Endodermal cell (in vitro differentiated cells): ENCODE data around the gene DTX1. TPM values are rescaled to one million over a fixed set of nuclear protein-coding genes. Genes with fewer than 3 reads are reported as not detected.

Experiments
- DNase-seq: peaks from one replicate; pipeline ENCODE4 v3.0.0-alpha.2; 2017
- H3K27ac ChIP-seq: 2 replicates; pipeline ENCODE4 v1.5.1; 2013; ENCODE audit warnings: mild to moderate bottlenecking, low read depth, low read length, moderate library complexity
- H3K27me3 ChIP-seq: 2 replicates; pipeline ENCODE4 v1.6.1; 2013; ENCODE audit warnings: mild to moderate bottlenecking, low read length, moderate library complexity; ENCODE audit not compliant: insufficient read depth, control insufficient read depth, poor library complexity, severe bottlenecking
- H3K36me3 ChIP-seq: 2 replicates; pipeline ENCODE4 v1.7.0; 2013; ENCODE audit warnings: mild to moderate bottlenecking, low read length, moderate library complexity; ENCODE audit not compliant: control insufficient read depth, insufficient read depth
- H3K4me1 ChIP-seq: one replicate; pipeline ENCODE4 v1.7.0; 2013; ENCODE audit warnings: low read length; ENCODE audit not compliant: control insufficient read depth, insufficient read depth
- H3K4me3 ChIP-seq: 2 replicates; pipeline ENCODE4 v1.5.1; 2013; ENCODE audit warnings: mild to moderate bottlenecking, low read length, moderate library complexity
- H3K9ac ChIP-seq: 2 replicates; pipeline ENCODE4 v1.6.1; 2013; ENCODE audit warnings: mild to moderate bottlenecking, low read length, moderate library complexity; ENCODE audit not compliant: poor library complexity, severe bottlenecking; ENCODE audit errors: extremely low read depth
- H3K9me3 ChIP-seq: 2 replicates; pipeline ENCODE4 v1.6.1; 2013; ENCODE audit warnings: mild to moderate bottlenecking, low read length, moderate library complexity; ENCODE audit not compliant: control insufficient read depth
- H3K27ac Mint-ChIP-seq: 2 replicates; pipeline ENCODE4 v1.8.0; 2020; ENCODE audit warnings: mixed read lengths
- H3K27me3 Mint-ChIP-seq: 2 replicates; pipeline ENCODE4 v1.8.0; 2021; ENCODE audit warnings: mild to moderate bottlenecking, mixed read lengths; ENCODE audit not compliant: insufficient read depth
- H3K36me3 Mint-ChIP-seq: 2 replicates; pipeline ENCODE4 v1.8.0; 2020; ENCODE audit warnings: low read depth, mixed read lengths
- H3K4me1 Mint-ChIP-seq: 2 replicates; pipeline ENCODE4 v1.8.0; 2020; ENCODE audit warnings: mixed read lengths
- H3K4me3 Mint-ChIP-seq: 2 replicates; pipeline ENCODE4 v1.8.0; 2020; ENCODE audit warnings: mild to moderate bottlenecking, moderate library complexity, mixed read lengths
- H3K9me3 Mint-ChIP-seq: 2 replicates; pipeline ENCODE4 v1.8.0; 2020; ENCODE audit warnings: mild to moderate bottlenecking, mixed read lengths
- WGBS, 2 experiments: methylation state at CpG; one replicate each; pipeline versions ENCODE4 v1.1.5 to v1.1.7; 2013; ENCODE audit warnings: missing lambda C conversion rate in 2 of 2, mixed read lengths in 1 of 2; ENCODE audit not compliant: insufficient coverage in 1 of 2, insufficient read length in 1 of 2; 5-methylcytosine and 5-hydroxymethylcytosine counted together
- total RNA-seq, 2 donors: library from RNA; stranded (reverse); fragmentation: NEBNext Ultra II Directional in 1 of 2; extraction: Animal tissue kit (Norgen Biotek cat#: 25700) in 1 of 2; gene quantifications; 2 replicates in 1 of 2; 3 replicates in 1 of 2; pipeline ENCODE4 v1.2.1, GENCODE V29; 2021
- TF ChIP-seq, protein P1 (sequence below): fragments of 200-600 bp; sonication (generic); conservative IDR thresholded peaks from 2 replicates; pipeline ENCODE4 v1.5.0; 2021; ENCODE audit warnings: antibody characterized with exemption, mild to moderate bottlenecking

The DTX1 gene
- total RNA-seq, 2 donors from 2014 or later: 3.3 to 4.9 TPM

DNA sequence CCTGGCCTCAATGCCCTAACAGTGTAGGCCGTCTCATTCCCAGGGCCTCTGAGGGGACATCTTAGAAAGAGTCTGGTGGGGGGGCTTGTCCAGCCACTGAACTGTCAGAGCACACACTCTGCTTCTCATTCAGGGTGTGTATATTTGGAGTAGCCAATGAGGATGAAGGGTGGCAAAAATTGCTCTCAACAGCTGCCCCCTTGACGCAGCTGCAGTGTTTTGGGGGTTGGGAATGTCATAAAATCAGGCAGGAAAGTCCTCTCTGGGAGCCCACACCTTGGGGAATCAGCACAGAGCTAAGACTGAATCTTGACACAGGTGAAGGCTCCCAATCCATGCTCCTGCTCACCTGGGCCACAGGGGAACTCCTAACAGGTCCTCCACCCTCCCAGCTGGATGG lies 77.5 kb downstream of the DTX1 start:
- DNase-seq: peak; percentile 47

DNA sequence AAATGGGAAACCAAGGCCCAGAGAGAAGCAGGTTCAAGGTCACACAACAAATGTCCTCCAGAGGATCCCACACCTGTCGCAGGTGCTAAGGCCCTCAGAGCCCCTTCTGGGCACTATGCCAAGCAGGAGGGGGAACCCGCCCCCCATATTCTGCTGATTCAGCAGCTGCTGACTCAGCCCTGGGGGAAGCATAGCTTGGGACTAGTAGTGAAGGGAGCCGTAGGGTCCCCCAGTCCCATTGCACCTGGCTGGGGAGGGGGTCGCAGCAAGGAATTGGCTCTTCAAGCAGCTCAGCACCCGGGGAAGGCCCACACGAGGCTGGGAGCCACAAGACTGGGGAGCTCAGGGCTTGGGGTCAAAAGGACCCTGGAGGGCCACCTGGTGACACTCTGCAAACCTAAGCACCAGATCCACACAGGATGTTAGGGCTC lies 78.0 kb downstream of the DTX1 start:
- peaks cover 4% of the 10 kb centered on the region for H3K4me1 Mint-ChIP-seq
- H3K36me3 Mint-ChIP-seq: no peaks in the 10 kb centered on the region
- Histone ChIP-seq H3K4me3 (no peak overlapping the region), H3K4me1 (no peaks in the 10 kb centered on the region), H3K36me3 (no peaks in the 10 kb centered on the region), H3K27ac (no peak overlapping the region), H3K27me3 (peaks cover 19% of the 10 kb centered on the region), H3K9me3 (no peaks in the 10 kb centered on the region), H3K9ac (no peak overlapping the region)
- WGBS, 2 experiments: 79 to 92% methylated on average over 3 to 6 of the region's 6 CpGs
- TF ChIP-seq, protein P1, sequence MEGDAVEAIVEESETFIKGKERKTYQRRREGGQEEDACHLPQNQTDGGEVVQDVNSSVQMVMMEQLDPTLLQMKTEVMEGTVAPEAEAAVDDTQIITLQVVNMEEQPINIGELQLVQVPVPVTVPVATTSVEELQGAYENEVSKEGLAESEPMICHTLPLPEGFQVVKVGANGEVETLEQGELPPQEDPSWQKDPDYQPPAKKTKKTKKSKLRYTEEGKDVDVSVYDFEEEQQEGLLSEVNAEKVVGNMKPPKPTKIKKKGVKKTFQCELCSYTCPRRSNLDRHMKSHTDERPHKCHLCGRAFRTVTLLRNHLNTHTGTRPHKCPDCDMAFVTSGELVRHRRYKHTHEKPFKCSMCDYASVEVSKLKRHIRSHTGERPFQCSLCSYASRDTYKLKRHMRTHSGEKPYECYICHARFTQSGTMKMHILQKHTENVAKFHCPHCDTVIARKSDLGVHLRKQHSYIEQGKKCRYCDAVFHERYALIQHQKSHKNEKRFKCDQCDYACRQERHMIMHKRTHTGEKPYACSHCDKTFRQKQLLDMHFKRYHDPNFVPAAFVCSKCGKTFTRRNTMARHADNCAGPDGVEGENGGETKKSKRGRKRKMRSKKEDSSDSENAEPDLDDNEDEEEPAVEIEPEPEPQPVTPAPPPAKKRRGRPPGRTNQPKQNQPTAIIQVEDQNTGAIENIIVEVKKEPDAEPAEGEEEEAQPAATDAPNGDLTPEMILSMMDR: no peak
- peak; percentile 57 for DNase-seq
- no peaks in the 10 kb centered on the region for H3K9me3 Mint-ChIP-seq
- peaks cover 26% of the 10 kb centered on the region for H3K27me3 Mint-ChIP-seq
- H3K27ac Mint-ChIP-seq: no peak overlapping the region
- H3K4me3 Mint-ChIP-seq: peak overlapping the region; percentile 55

More for the DNA sequence above, 77.5 kb downstream of the DTX1 start:
- Mint-ChIP-seq H3K4me1 (peaks cover 4% of the 10 kb centered on the region), H3K27me3 (peaks cover 26% of the 10 kb centered on the region), H3K9me3 (no peaks in the 10 kb centered on the region), H3K36me3 (no peaks in the 10 kb centered on the region), H3K27ac (no peak overlapping the region), H3K4me3 (no peak overlapping the region)
- H3K4me1 ChIP-seq: no peaks in the 10 kb centered on the region
- H3K27ac ChIP-seq: no peak overlapping the region
- 78 to 97% methylated on average over 1 to 2 of the region's 2 CpGs for WGBS, 2 experiments
- H3K36me3 ChIP-seq: no peaks in the 10 kb centered on the region
- H3K4me3 ChIP-seq: no peak overlapping the region
- TF ChIP-seq, protein P1: no peak
- no peaks in the 10 kb centered on the region for H3K9me3 ChIP-seq
- H3K27me3 ChIP-seq: peaks cover 19% of the 10 kb centered on the region
- no peak overlapping the region for H3K9ac ChIP-seq

DNA sequence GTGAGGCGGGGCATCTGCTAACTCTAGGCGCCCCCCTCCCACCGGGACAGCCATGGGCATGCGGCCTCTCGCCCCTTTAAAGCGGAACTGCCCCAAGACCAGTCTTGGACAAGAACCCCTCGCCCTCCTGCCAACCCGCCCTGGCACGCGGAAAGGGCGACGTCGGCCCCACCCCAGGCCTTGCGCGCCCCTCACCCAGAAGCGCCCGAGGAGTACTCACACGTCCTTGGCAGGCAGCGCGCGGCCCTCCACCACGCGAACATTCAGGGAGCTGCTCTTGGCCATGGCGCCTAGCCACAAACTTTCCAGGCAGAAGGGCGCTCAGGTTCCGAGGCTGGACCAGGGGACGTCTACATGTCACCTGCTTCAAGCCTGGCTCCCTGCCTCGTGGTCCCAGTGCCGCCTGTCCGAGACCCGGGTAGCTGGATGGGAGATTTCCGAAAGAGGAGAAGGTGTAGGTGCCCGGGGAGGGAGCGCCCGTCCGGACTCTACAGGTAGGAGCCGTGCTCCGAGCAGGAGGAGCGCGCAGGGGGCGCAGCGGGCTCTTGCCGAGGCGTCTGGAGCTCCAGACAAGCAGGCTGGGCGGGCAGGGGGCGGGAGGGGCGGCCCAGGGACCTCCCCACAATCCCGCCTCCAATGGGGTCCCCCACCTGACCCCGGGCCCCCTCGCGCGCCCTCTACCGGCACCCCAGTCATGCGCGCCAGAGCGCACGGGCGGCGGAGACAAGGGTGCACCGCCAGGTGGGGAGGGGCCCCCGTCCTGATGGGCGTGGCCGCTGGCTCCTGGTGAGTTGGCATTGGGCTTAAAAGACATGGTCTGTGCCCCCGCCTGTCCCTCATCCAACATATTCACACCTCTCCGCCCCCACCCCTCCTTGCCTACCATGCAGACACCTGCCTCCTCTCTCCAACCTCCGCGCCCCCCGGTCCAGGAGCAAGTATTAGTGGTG lies 78.9 kb downstream of the DTX1 start, which contains the start of gene RASAL1:
RASAL1 (minus strand) TSS at position 584 of the 950 bp plus-strand sequence; CDS start at position 285, 299 bp downstream.
- Mint-ChIP-seq H3K36me3 (no peaks in the 10 kb centered on the region), H3K4me3 (peak within 1 kb of the TSS; percentile 55), H3K4me1 (peaks cover 4% of the 10 kb centered on the region), H3K27ac (peak within 1 kb of the TSS; percentile 88), H3K9me3 (no peaks in the 10 kb centered on the region), H3K27me3 (peaks cover 26% of the 10 kb centered on the region)
- no peaks in the 10 kb centered on the region for H3K4me1 ChIP-seq
- H3K36me3 ChIP-seq: no peaks in the 10 kb centered on the region
- peak; percentile 99 for DNase-seq
- H3K4me3 ChIP-seq: peak within 1 kb of the TSS; percentile 71
- no peak within 1 kb of the TSS for H3K9ac ChIP-seq
- WGBS, 2 experiments: 11 to 19% methylated on average over 21 to 64 of the region's 68 CpGs
- H3K9me3 ChIP-seq: no peaks in the 10 kb centered on the region
- TF ChIP-seq, protein P1: peak; percentile 97
- peaks cover 19% of the 10 kb centered on the region for H3K27me3 ChIP-seq
- no peak within 1 kb of the TSS for H3K27ac ChIP-seq
